Hepatocyte (in vitro differentiated cells): ENCODE results near the gene MYO1E.

Source experiments
- CTCF ChIP-seq: fragments of 200-600 bp; sonication (generic); IDR thresholded peaks from 2 replicates; pipeline ENCODE4 v1.5.1; 2016; ENCODE audit warnings: antibody characterized with exemption, mild to moderate bottlenecking; ENCODE audit not compliant: poor library complexity
- EZH2phosphoT487 ChIP-seq: fragments of 200-600 bp; sonication (generic); IDR thresholded peaks from one replicate; pipeline ENCODE4 v1.6.1; 2018; ENCODE audit warnings: antibody characterized with exemption, mild to moderate bottlenecking, low read depth, moderate library complexity; ENCODE audit not compliant: unreplicated experiment, severe bottlenecking

- TF ChIP-seq CTCF = no peak
- TF ChIP-seq EZH2phosphoT487 = no peak
These were observed 3.1 kb downstream of the MYO1E start for GRCh38 chr15:59369597-59369996.
